Stimulated activated CD4-positive, alpha-beta T cell treated with anti-CD3 and anti-CD28 coated beads, TNF-alpha, amount 100 ng/mL, for 1 hour (primary cell): ENCODE data around the gene KDM3A.

Experiments used
- DNase-seq, 3 donors: peaks; one replicate each; pipeline ENCODE4 v3.0.0-alpha.2; 2020; ENCODE audit warnings: low read depth in 3 of 3, low spot score in 1 of 3

KDM3A gene

DNA sequence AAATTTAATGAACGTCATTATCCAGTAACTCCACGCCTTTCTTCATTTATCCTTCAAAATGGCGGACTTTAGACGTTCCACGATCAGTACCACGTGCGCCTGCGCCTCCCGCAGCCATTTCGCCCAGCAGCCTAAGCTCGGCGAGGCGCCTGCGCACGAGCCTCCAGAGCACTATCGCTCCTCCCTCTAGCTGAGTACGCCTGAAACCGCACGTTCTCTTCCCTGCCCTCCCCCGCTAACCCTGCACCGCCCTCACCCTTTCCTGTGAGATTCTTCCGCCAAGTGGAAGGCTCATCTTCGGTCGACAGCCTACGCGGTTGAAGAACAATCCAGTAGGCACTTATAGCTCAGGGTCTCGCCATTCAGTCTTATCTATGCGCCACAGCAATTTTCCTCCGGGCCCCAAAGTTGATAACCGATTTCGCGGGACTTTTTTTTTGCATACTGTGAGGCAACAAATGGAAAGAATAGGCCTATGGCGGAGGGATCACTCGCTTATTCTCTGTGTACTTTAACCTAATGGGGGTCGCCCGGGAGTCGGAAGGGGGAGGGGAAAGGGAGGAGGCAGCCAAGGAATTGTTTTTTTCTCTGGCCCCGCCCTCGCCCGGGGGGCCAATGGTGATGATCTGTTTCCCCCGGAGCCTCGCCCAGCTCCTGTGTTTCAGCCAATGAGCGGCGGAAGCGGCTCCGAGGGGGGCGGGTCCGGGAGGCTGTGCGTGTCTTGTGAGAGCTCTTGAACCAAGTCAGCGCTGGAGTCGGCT is at the start of gene KDM3A:
TSS of gene KDM3A (plus strand) at position 741 of the 761 bp plus-strand sequence. CDS start 677 bp downstream, outside the sequence.
- DNase-seq: peak; percentile 97 to 98 (median 98)

GRCh38 chr2:86392873-86393518 is 48.2 kb upstream of the KDM3A start:
- DNase-seq: no peak

- DNase-seq: no peak
Observed at GRCh38 chr2:86393521-86394491, 47.4 kb upstream of the KDM3A start.

- no peak for DNase-seq
Observed at GRCh38 chr2:86396291-86396785, 44.8 kb upstream of the KDM3A start.

DNA sequence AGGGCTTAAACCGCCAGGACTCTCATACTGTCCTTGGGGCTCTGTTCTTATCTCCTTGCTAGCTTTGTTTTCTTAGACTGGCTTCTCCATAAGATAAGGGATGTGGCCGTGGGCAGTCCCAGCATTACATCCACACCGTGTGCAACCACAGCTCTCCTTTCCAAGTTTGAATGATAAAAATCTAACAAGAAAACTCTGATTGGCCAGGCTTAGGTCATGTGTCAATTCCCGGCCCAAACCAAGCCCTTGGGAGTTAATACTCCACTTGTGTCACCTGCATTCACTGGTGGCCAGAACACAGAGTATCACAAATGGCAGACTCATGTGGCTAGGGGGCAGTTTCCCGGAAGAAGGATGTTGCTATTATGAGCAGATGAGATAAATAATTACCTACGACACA is 43.2 kb upstream of the KDM3A start:
- DNase-seq: no peak

DNA sequence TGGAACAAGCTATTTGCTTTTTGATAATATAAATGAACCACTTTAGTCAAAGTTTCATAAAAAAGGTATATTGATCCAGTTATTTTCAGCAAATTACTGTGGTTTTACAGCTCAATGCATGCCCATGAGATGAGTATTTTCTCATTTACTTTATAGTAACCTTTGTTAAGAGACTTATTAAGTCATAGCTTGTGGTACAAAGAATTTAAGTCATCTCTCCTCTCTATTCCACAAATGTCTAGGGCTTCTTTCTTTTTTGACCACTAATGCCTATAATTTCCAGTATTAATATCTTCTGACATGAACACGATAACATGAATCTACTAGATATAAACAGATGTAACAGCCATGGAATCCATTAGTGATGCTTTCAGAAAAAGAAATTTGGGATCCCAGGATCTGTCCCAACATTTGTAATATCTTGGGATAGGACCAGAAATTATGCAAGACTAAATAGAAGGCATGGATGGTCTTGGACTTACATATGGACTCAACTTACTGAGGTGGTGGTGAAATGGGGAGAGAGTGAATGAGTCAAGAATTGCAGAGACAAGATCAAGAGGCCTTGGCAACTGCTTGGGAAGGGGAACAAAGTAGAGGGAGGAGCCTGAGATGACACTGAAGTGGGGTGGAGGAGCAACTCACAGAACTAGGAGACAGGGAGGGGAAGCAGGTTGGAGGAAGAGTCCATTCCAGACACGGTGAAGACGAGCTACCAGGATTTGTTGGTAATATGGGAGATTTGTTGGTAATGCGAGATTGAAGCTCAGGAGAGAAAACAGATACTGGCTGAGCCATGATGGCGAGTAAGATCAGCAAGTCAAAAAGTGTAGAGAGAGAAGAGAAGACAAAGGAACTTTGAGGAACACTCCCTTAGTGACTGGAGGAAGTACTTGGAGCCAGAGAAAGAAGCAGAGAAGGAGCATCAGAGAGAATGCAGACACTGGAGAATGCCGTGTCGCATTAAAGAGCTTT is 42.4 kb upstream of the KDM3A start:
- no peak for DNase-seq

DNA sequence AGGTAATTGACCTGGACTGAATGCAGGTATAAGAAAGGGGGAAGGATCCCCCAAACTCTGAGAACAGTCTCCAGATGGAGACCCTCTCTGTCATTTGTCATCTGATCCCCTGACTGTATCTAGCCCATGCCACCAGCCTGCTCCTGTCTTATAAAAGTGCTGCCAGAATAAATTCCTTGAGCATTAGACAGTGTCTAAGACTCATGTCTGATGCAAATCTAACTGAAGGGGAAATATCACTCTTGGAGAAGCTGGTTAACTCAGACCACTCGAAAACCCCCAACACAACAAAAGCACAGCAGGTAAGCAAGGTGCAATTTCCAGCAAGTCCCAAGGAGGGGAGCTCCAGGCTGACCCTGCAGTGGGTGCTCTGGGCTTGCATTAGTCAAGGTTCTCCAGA is 40.9 kb upstream of the KDM3A start:
- DNase-seq: no peak

DNA sequence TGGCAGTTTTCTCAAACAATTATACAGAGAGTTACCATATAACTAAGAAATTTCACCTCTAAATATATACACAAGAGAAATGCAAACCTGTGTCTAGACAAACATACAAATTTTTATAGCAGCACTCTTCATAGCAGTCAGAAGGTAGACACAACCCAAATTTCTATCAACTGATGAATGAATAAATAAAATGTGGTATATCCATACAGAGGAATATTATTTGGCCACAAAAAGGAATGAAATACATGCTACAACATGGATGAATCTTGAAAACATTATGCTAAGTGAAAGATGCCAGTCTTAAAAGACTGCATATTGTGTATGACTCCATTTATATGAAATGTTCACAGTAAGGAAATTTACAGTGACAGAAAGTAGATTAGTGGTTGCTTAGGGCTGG is 30.6 kb upstream of the KDM3A start:
- no peak for DNase-seq

GRCh38 chr2:86411396-86411795 is 29.8 kb upstream of the KDM3A start:
- no peak for DNase-seq

GRCh38 chr2:86412007-86412406 is 29.2 kb upstream of the KDM3A start:
- no peak for DNase-seq

- no peak for DNase-seq
Observed at GRCh38 chr2:86413296-86414094, 27.7 kb upstream of the KDM3A start.

DNA sequence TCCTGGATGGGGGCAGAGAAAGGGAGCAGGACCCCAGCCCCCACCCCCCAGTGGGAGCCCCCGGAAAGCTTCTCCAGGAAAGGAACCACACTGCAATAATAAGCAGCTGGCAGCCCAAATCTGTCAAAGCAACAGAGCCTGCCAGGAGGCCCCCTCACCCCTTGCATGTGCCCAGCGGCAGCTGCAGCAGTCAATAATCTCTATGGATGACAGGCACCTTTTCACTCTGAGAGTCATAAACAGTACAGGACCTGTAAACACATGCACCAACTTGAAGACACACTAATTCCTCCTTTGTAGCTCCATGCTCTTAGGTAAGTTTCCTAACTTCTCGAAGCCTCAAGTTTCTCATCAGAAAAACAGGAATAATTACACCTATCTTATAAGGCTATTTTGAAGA is 26.2 kb upstream of the KDM3A start:
- DNase-seq: no peak

- DNase-seq: no peak
Observed at GRCh38 chr2:86416146-86416545, 25.0 kb upstream of the KDM3A start.

DNA sequence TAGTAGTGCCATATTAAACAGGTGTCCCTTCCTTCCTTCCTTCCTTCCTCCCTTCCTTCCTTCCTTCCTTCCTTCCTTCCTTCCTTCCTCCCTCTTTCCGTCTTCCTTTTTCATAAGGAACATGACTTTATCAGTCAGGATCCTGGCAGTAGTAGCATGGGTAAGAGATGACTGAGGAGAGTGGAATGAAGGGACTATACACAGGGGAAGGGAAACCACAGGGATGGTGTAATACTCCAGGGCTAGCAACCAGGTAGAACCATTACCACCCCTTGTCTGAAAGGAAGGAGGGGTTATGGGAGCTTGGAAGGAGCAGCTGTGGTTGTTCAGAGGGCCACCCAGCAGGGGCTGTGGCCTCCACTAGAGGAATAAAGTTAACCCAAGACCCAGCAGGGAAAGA is 23.2 kb upstream of the KDM3A start:
- no peak for DNase-seq

DNA sequence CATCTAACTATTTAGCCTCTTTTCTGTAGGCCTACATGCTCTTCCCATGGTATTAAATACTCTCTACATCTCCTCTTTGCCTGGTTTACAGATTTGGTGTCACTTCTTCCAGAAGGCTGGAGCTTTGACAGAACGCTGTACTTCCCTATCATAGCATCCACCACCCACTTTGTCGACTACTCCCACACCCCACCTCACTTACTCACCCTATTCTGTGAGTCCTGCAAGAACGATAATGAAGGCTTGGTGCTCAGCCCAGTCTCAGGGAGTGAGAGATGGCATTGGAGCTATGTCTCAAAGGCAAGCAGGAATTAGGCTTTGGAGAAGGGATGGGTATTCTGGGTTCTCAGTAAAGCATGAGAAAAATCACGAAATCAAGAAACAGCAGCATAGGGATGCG is 20.3 kb upstream of the KDM3A start:
- DNase-seq: no peak

DNA sequence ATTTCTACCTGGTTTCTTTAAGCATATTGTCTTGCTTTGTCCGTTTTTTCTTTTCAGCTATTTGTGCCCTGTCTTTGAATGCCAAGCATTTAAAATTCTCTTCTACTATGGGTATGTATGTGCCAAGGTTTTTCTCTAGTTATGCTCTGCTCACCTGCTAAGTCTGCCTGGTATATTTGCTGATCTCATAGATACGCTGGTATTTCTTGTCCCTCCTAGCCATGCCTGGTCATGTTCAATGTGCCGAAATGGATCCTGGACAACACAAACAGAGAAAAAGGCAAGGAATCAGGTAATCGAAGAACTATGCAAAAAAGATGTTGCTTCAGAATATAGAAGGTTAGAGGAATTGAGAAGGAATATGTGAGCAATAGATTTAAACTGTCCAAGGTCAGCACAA is 14.9 kb upstream of the KDM3A start:
- DNase-seq: no peak

DNA sequence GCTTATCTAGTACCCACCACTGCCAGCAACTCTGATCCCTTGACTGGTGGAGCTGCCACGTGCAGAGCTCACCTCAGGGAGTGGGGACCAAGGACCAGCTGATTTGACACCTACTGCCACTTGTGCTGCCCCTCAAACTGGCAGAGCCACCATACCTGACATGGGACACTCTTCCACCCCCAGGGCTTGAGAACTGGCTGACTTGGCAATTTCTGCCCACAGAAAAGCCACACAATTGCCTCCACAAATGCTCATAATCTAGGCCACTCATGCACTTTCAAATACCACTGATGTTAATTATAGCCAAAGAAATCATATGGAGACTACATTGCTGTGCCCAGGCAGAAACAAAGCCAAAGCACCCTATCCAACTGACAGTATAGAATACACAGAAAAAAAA is 11.8 kb upstream of the KDM3A start:
- DNase-seq: no peak

DNA sequence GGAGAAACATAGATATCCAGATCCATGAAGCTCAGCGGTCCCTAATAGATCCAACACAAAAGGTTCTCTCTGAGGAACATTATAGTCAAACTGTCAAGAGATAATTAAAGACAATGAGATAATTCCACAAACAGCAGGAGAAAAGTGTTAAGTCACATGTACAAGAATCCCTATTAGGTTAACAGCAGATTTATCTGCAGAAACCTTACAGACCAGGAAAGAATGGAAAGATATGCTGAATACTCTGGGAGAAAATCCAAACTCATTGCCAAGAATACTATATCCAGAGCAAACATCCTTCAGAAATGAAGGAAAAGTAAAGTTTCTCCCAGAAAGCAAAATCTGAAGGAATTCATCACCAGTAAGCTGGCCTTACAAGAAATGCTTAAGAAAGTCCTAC is 10.8 kb upstream of the KDM3A start:
- no peak for DNase-seq

DNA sequence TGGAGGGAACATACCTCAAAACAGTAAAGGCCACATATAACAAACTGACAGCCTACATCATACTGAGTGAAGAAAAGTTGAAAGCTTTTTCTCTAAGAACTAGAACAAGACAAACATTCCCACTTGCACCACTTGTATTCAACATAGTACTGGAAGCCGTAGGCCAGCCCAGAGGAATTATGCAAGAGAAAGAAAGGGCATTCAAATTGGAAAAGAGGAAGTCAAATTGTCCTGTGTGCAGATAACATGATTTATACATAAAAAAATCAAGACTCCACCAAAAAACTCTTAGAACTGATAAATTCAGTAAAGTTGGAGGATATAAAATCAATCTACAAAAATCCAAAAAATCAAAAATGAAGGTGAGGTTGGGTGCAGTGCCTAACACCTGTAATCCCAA is 8.0 kb upstream of the KDM3A start:
- no peak for DNase-seq

DNA sequence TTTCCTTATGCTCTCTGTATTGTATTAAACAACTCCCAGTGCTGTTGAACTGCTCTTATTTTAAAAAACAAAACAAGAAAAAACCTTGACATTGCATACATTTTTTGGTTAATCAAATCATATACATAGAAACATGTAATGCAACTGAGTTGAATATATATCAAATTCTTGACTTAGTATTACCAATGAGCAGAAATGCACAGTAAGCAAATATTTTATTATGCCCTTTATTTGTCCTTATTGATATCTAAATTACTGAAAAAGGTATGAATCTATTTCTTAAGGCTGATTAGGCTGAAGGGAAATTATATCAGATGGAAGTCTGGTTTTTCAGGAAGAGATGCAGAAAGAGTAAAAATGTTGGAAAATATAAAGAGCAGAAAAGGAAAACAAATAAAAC is 6.9 kb upstream of the KDM3A start:
- no peak for DNase-seq
